ENCODE results near the gene NCAPD2.
"Not testable (repeated sequence)": the region's sequence is repeated elsewhere in the genome, so short reads cannot be mapped to it uniquely, and the experiment has no call there.

Gene NCAPD2

GRCh38 chr12:6478416-6478815 is 15.5 kb upstream of the NCAPD2 start:
- no peaks in the 10 kb centered on the region for H3K79me2 ChIP-seq (ENCODE audit: low read length)
- no peak overlapping the region for H3K27ac ChIP-seq (ENCODE audit: low read length)
- H3F3A ChIP-seq (ENCODE audit: insufficient read depth, low read length): no peaks in the 10 kb centered on the region
- H4K20me1 ChIP-seq (ENCODE audit: insufficient read depth, low read length): no peaks in the 10 kb centered on the region
- no peaks in the 10 kb centered on the region for H3K4me1 ChIP-seq (ENCODE audit: low read length)
- no peak for DNase-seq
- no peaks in the 10 kb centered on the region for H3K9me3 ChIP-seq (replicated peaks; ENCODE audit: insufficient read depth, low read length)
- H3K36me3 ChIP-seq (replicated peaks; ENCODE audit: insufficient read depth, low read length): no peaks in the 10 kb centered on the region
- no peak overlapping the region for H3K9ac ChIP-seq (ENCODE audit: low read length)
- H3K9me2 ChIP-seq (replicated peaks; ENCODE audit: insufficient read depth, low read length): no peaks in the 10 kb centered on the region
- no peak overlapping the region for H3K4me3 ChIP-seq (ENCODE audit: low read length)
- peaks cover 32% of the 10 kb centered on the region; the same call in 1 of the 2 replicates for H3K27me3 ChIP-seq (replicated peaks; ENCODE audit: insufficient read depth, low read length)
- H3K4me2 ChIP-seq (ENCODE audit: low read depth, low read length): no peak overlapping the region
- H2AFZ ChIP-seq (ENCODE audit: low read length): no peak overlapping the region
- TF ChIP-seq CTCF (IDR thresholded peaks at IDR 0.05; ENCODE audit: low read length): no peak
- TF ChIP-seq EZH2 (optimal IDR thresholded peaks at IDR 0.05; ENCODE audit: low read depth, low read length): no peak
- TF ChIP-seq EZH2phosphoT487 (IDR thresholded peaks at IDR 0.05; ENCODE audit: low read length): no peak

- no peak overlapping the region for H3K4me2 ChIP-seq (ENCODE audit: low read depth, low read length)
Measured at GRCh38 chr12:6488240-6488639, 5.7 kb upstream of the NCAPD2 start.

GRCh38 chr12:6489449-6489848 is 4.5 kb upstream of the NCAPD2 start:
- Histone ChIP-seq H4K20me1 (ENCODE audit: insufficient read depth, low read length) (no peaks in the 10 kb centered on the region), H3F3A (ENCODE audit: insufficient read depth, low read length) (peaks cover 10% of the 10 kb centered on the region), H3K36me3 (replicated peaks; ENCODE audit: insufficient read depth, low read length) (no peaks in the 10 kb centered on the region; the same call in 1 of the 2 replicates), H3K4me3 (ENCODE audit: low read length) (no peak overlapping the region), H3K27me3 (replicated peaks; ENCODE audit: insufficient read depth, low read length) (no peaks in the 10 kb centered on the region), H3K9me3 (replicated peaks; ENCODE audit: insufficient read depth, low read length) (no peaks in the 10 kb centered on the region), H3K4me2 (ENCODE audit: low read depth, low read length) (no peak overlapping the region), H3K9me2 (replicated peaks; ENCODE audit: insufficient read depth, low read length) (no peaks in the 10 kb centered on the region), H3K27ac (ENCODE audit: low read length) (no peak overlapping the region), H3K9ac (ENCODE audit: low read length) (no peak overlapping the region), H3K4me1 (ENCODE audit: low read length) (peaks cover 6% of the 10 kb centered on the region; the same call in 1 of the 2 replicates), H2AFZ (ENCODE audit: low read length) (no peak overlapping the region), H3K79me2 (ENCODE audit: low read length) (peaks cover 18% of the 10 kb centered on the region)
- TF ChIP-seq CTCF (IDR thresholded peaks at IDR 0.05; ENCODE audit: low read length): no peak
- TF ChIP-seq EZH2 (optimal IDR thresholded peaks at IDR 0.05; ENCODE audit: low read depth, low read length): no peak
- TF ChIP-seq EZH2phosphoT487 (IDR thresholded peaks at IDR 0.05; ENCODE audit: low read length): no peak
- no peak for DNase-seq

More at GRCh38 chr12:6488240-6488639, 5.7 kb upstream of the NCAPD2 start:
- Histone ChIP-seq H3K36me3 (replicated peaks; ENCODE audit: insufficient read depth, low read length) (no peaks in the 10 kb centered on the region; the same call in 1 of the 2 replicates), H4K20me1 (ENCODE audit: insufficient read depth, low read length) (no peaks in the 10 kb centered on the region), H3K9me3 (replicated peaks; ENCODE audit: insufficient read depth, low read length) (no peaks in the 10 kb centered on the region), H3F3A (ENCODE audit: insufficient read depth, low read length) (peaks cover under 1% of the 10 kb centered on the region), H3K9me2 (replicated peaks; ENCODE audit: insufficient read depth, low read length) (no peaks in the 10 kb centered on the region), H2AFZ (ENCODE audit: low read length) (no peak overlapping the region), H3K4me3 (ENCODE audit: low read length) (no peak overlapping the region), H3K27me3 (replicated peaks; ENCODE audit: insufficient read depth, low read length) (no peaks in the 10 kb centered on the region), H3K4me1 (ENCODE audit: low read length) (peaks cover 6% of the 10 kb centered on the region; the same call in 1 of the 2 replicates), H3K27ac (ENCODE audit: low read length) (no peak overlapping the region), H3K9ac (ENCODE audit: low read length) (no peak overlapping the region), H3K79me2 (ENCODE audit: low read length) (peaks cover 15% of the 10 kb centered on the region)
- TF ChIP-seq EZH2 (optimal IDR thresholded peaks at IDR 0.05; ENCODE audit: low read depth, low read length) (no peak), EZH2phosphoT487 (IDR thresholded peaks at IDR 0.05; ENCODE audit: low read length) (no peak), CTCF (IDR thresholded peaks at IDR 0.05; ENCODE audit: low read length) (no peak)
- DNase-seq: no peak

GRCh38 chr12:6490673-6491072 is 3.2 kb upstream of the NCAPD2 start:
- H3K27ac ChIP-seq (ENCODE audit: low read length); H4K20me1 ChIP-seq (ENCODE audit: insufficient read depth, low read length); DNase-seq; H2AFZ ChIP-seq (ENCODE audit: low read length); H3K4me3 ChIP-seq (ENCODE audit: low read length); H3K4me2 ChIP-seq (ENCODE audit: low read depth, low read length); H3K9me3 ChIP-seq (replicated peaks; ENCODE audit: insufficient read depth, low read length); H3K27me3 ChIP-seq (replicated peaks; ENCODE audit: insufficient read depth, low read length); H3K36me3 ChIP-seq (replicated peaks; ENCODE audit: insufficient read depth, low read length); H3K9me2 ChIP-seq (replicated peaks; ENCODE audit: insufficient read depth, low read length); H3K9ac ChIP-seq (ENCODE audit: low read length): not testable (repeated sequence)
- Histone ChIP-seq H3K4me1 (ENCODE audit: low read length) (peaks cover 15% of the 10 kb centered on the region), H3F3A (ENCODE audit: insufficient read depth, low read length) (peaks cover 10% of the 10 kb centered on the region), H3K79me2 (ENCODE audit: low read length) (peaks cover 30% of the 10 kb centered on the region)

Data from MM.1S (cell line).